Chondrocyte (in vitro differentiated cells): Measurements from ENCODE around the gene SNX21. TPM values are rescaled to one million over a fixed set of nuclear protein-coding genes. Genes with fewer than 3 reads are reported as not detected.

Experiments
- DNase-seq: peaks from one replicate; pipeline ENCODE4 v3.0.0; 2021; ENCODE audit warnings: mixed read lengths, low spot score
- H3K27ac Mint-ChIP-seq: one replicate; pipeline ENCODE4 v1.8.0; 2021; ENCODE audit warnings: mild to moderate bottlenecking, moderate library complexity, mixed read lengths; ENCODE audit not compliant: unreplicated experiment
- H3K27me3 Mint-ChIP-seq: 2 replicates; pipeline ENCODE4 v1.8.0; 2021; ENCODE audit warnings: low read depth, mixed read lengths
- H3K36me3 Mint-ChIP-seq: 2 replicates; pipeline ENCODE4 v1.8.0; 2021; ENCODE audit warnings: low read depth, mixed read lengths
- H3K4me1 Mint-ChIP-seq: 2 replicates; pipeline ENCODE4 v1.8.0; 2021; ENCODE audit warnings: low read depth, mild to moderate bottlenecking, mixed read lengths
- H3K4me3 Mint-ChIP-seq: one replicate; pipeline ENCODE4 v1.8.0; 2021; ENCODE audit warnings: mild to moderate bottlenecking, moderate library complexity, mixed read lengths; ENCODE audit not compliant: unreplicated experiment
- H3K9me3 Mint-ChIP-seq: 2 replicates; pipeline ENCODE4 v1.8.0; 2021; ENCODE audit warnings: low read depth, mixed read lengths
- total RNA-seq: library from RNA; stranded (reverse); gene quantifications from 3 replicates; pipeline ENCODE4 v1.2.1, GENCODE V29; 2021
- TF ChIP-seq, protein P1 (sequence below): fragments of 200-600 bp; sonication (generic); IDR thresholded peaks from 2 replicates; pipeline ENCODE4 v1.5.0; 2021; ENCODE audit warnings: antibody characterized with exemption, mild to moderate bottlenecking, moderate library complexity

The SNX21 gene
- total RNA-seq, 1 donor from 2014 or later = 27.7 TPM

DNA sequence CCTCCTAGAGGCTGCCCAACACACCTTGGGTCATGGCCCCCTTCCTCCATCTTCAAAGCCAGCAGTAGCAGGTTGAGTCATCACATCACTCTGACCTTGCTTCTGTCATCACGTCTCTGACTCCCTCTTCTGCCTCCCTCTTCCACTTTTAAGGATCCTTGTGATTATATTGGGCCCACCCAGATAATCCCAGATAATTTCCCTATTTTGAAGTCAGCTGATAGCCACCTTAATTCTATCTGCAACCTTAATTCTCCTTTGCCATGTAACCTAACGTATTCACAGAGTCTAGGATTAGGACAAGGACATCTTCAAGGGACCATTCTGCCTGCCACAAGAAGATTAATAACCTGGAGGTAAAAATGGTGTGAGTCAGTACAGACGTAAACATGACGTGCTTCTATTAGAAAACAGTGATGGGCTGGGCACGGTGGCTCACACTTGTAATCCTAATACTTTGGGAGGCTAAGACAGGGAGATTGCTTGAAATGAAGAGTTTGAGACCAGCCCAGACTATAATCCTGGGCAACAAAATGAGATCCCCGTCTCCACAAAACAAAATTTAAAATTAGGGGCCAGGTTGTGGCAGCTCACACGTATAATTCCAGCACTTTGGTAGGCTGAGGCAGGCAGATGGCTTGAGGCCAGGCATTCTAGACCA is 27.1 kb downstream of the SNX21 start:
- TF ChIP-seq, protein P1, sequence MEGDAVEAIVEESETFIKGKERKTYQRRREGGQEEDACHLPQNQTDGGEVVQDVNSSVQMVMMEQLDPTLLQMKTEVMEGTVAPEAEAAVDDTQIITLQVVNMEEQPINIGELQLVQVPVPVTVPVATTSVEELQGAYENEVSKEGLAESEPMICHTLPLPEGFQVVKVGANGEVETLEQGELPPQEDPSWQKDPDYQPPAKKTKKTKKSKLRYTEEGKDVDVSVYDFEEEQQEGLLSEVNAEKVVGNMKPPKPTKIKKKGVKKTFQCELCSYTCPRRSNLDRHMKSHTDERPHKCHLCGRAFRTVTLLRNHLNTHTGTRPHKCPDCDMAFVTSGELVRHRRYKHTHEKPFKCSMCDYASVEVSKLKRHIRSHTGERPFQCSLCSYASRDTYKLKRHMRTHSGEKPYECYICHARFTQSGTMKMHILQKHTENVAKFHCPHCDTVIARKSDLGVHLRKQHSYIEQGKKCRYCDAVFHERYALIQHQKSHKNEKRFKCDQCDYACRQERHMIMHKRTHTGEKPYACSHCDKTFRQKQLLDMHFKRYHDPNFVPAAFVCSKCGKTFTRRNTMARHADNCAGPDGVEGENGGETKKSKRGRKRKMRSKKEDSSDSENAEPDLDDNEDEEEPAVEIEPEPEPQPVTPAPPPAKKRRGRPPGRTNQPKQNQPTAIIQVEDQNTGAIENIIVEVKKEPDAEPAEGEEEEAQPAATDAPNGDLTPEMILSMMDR = no peak
- peaks cover 43% of the 10 kb centered on the region for H3K4me1 Mint-ChIP-seq
- no peak overlapping the region for H3K27ac Mint-ChIP-seq
- H3K27me3 Mint-ChIP-seq = no peaks in the 10 kb centered on the region
- H3K9me3 Mint-ChIP-seq = no peaks in the 10 kb centered on the region
- H3K4me3 Mint-ChIP-seq = no peak overlapping the region
- no peak for DNase-seq
- H3K36me3 Mint-ChIP-seq = peaks cover 3% of the 10 kb centered on the region

DNA sequence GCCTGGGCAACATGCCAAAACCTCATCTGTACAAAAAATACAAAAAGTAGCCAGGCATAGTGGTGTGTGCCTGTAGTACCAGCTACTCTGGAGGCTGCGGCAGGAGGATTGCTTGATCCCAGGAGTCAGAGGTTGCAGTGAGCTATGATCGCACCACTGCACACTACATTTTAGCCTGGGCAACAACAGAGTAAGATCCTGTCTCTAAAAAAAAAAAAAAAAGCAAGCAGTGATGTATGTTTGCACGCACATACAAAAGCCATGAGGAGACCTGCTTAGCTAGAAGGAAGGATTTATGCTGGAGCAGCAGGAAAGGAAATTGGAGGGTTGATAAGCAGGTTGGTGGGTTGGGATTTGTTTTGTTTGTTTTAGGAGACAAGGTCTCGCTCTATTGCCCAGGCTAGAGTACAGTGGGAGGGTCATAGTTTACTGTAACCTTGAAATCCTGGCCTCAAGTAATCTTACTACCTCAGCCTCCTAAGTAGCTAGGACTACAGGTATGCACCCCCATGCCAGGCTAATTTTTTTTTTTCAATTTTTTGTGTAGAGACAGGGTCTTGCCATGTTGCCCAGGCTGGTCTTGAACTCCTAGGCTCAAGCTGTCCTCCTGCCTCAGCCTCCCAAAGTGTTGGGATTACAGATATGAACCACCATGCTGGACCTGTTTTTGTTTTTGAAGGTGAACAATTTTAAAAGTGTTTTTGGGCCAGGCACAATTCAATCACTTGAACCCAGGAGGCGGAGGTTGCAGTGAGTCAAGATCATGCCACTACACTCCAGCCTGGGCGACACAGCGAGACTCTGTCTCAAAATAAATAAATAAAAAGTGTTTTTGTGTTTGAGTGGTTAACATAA is 27.8 kb downstream of the SNX21 start:
- Mint-ChIP-seq H3K4me3 (no peak overlapping the region), H3K9me3 (no peaks in the 10 kb centered on the region), H3K4me1 (peaks cover 35% of the 10 kb centered on the region), H3K36me3 (peaks cover 3% of the 10 kb centered on the region), H3K27me3 (no peaks in the 10 kb centered on the region), H3K27ac (no peak overlapping the region)
- TF ChIP-seq, protein P1 = no peak
- DNase-seq = no peak

DNA sequence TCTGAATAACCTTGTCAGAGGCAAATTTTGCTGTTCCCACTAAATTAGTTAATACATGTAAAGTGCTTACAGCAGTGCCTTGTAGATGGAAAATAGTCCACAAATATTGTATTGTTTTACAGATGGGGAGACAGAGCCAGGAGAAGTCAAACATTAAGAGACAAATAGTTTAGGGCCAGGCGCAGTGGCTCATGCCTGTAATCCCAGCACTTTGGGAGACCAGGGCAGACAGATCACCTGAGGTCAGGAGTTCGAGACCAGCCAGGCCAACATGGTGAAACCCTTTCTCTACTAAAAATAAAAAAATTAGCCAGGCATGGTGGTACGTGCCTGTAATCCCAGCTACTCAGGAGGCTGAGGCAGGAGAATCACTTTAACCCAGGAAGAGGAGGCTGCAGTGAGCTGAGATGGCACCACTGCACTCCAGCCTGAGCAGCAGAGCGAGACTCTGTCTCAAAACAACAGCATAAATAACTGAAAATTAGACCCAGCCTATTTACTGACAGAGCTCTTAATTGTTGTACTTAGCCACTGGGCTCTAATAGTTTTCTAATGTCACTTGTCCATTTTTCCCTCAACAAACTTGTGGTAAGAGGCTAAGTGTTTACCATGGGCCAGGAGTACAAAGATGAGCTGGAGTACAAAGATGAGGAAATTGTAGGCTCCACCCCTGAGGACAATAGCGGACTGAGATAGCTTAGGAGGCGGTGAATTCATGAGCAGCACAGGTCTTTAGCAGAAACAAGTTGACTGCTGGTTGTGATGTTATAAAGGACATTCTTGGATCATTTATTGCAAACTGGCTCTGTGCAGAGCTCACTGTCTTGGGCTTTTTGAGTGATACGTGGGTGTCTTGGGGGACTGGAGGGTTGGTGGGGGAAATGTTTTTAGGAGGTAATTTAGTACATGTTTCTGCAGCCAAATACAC is 30.2 kb downstream of the SNX21 start:
- Mint-ChIP-seq H3K36me3 (peaks cover 3% of the 10 kb centered on the region), H3K4me1 (peaks cover 26% of the 10 kb centered on the region), H3K9me3 (no peaks in the 10 kb centered on the region), H3K4me3 (no peak overlapping the region), H3K27me3 (no peaks in the 10 kb centered on the region), H3K27ac (no peak overlapping the region)
- no peak for DNase-seq
- TF ChIP-seq, protein P1 = no peak

DNA sequence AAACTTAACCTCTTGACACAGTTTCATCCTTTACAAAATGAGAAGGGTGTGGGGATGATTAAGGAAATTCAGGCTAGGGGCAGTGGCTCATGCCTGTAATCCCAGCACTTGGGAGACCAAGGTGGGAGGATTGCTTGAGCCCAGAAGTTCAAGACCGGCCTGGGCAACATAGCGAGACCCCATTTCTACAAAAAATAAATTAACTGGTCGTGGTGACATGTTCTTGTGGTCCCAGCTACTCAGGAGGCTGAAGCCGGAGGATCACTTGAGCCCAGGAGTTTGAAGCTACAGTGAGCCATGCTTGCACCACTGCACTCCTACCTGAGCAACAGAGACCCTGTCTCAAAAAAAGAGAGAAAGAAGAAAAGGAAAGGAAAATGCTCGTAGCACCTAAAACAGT is 32.9 kb downstream of the SNX21 start:
- TF ChIP-seq, protein P1 = no peak
- DNase-seq = no peak
- H3K4me1 Mint-ChIP-seq = peaks cover 8% of the 10 kb centered on the region
- H3K27ac Mint-ChIP-seq = no peak overlapping the region
- H3K9me3 Mint-ChIP-seq = no peaks in the 10 kb centered on the region
- H3K27me3 Mint-ChIP-seq = no peaks in the 10 kb centered on the region
- no peaks in the 10 kb centered on the region for H3K36me3 Mint-ChIP-seq
- no peak overlapping the region for H3K4me3 Mint-ChIP-seq
